Thoracic aorta (tissue), 2 donors: ENCODE results near the gene NEMP1. TPM values are rescaled to one million over a fixed set of nuclear protein-coding genes. Genes with fewer than 3 reads are reported as not detected.

Source experiments
- ATAC-seq: fragments of 150-250 bp; one replicate; pipeline ENCODE4 v1.8.0; 2017; ENCODE audit warnings: low read depth; ENCODE audit not compliant: insufficient number of reproducible peaks, low FRiP score
- DNase-seq: peaks from one replicate; pipeline ENCODE4 v3.0.0-alpha.2; 2020; ENCODE audit warnings: low spot score
- H3K27ac ChIP-seq, 2 donors: fragments of 200-600 bp; sonication (generic); 1 replicate in 1 of 2; 2 replicates in 1 of 2; pipeline ENCODE4 v1.5.1; 2016; ENCODE audit warnings: mild to moderate bottlenecking in 2 of 2, moderate library complexity in 2 of 2
- H3K27me3 ChIP-seq: fragments of 200-600 bp; sonication (generic); replicated peaks from 2 replicates; pipeline ENCODE4 v1.6.0; 2016; ENCODE audit warnings: mild to moderate bottlenecking; ENCODE audit not compliant: insufficient read depth
- H3K36me3 ChIP-seq: fragments of 200-600 bp; sonication (generic); one replicate; pipeline ENCODE4 v1.5.1; 2016
- H3K4me1 ChIP-seq, 2 donors: fragments of 200-600 bp; sonication (generic); 1 replicate in 1 of 2; 2 replicates in 1 of 2; pipeline versions ENCODE4 v1.5.1 to v1.6.0; 2016; ENCODE audit warnings: low read depth in 2 of 2, mild to moderate bottlenecking in 1 of 2; ENCODE audit not compliant: control insufficient read depth in 1 of 2
- H3K4me3 ChIP-seq: fragments of 200-600 bp; sonication (generic); 2 replicates; pipeline ENCODE4 v1.5.1; 2016; ENCODE audit warnings: mild to moderate bottlenecking
- H3K9me3 ChIP-seq: fragments of 200-600 bp; sonication (generic); 2 replicates; pipeline ENCODE4 v1.5.1; 2016
- total RNA-seq, 2 donors: library from RNA; depleted of rRNA; stranded (reverse); fragments of >200 nt; gene quantifications; one replicate each; pipeline versions ENCODE4 v1.1.0 to v1.2.3, GENCODE V29; 2016
- TF ChIP-seq, protein P1 (sequence below): fragments of 200-600 bp; sonication (generic); IDR thresholded peaks from one replicate; pipeline ENCODE4 v1.5.1; 2019; ENCODE audit warnings: antibody characterized with exemption

Gene NEMP1
- total RNA-seq, 2 donors from 2014 or later: 6.6 to 6.9 TPM

DNA sequence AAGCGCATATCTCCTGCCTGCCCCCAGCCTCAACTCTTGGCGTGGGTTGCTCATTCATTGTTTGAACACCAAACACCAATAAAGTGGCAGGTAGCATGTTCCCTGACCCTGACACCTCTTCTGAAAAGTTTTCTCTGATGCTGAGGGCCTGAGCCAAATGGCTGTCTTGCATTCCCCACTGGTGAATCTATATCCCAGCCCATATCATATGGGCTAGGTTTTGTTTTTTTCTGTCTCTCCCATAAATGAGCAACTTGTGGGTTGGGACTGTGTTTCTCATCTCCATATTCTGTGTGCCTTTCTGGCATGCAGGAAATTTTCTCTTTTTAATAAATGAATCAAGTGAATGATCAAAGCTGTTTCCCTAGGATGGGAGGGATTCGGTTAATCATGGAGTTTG is 33.7 kb downstream of the NEMP1 start:
- TF ChIP-seq, protein P1, sequence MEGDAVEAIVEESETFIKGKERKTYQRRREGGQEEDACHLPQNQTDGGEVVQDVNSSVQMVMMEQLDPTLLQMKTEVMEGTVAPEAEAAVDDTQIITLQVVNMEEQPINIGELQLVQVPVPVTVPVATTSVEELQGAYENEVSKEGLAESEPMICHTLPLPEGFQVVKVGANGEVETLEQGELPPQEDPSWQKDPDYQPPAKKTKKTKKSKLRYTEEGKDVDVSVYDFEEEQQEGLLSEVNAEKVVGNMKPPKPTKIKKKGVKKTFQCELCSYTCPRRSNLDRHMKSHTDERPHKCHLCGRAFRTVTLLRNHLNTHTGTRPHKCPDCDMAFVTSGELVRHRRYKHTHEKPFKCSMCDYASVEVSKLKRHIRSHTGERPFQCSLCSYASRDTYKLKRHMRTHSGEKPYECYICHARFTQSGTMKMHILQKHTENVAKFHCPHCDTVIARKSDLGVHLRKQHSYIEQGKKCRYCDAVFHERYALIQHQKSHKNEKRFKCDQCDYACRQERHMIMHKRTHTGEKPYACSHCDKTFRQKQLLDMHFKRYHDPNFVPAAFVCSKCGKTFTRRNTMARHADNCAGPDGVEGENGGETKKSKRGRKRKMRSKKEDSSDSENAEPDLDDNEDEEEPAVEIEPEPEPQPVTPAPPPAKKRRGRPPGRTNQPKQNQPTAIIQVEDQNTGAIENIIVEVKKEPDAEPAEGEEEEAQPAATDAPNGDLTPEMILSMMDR: no peak
- H3K36me3 ChIP-seq: no peaks in the 10 kb centered on the region
- H3K4me3 ChIP-seq: no peak overlapping the region
- no peaks in the 10 kb centered on the region for H3K27me3 ChIP-seq
- no peak overlapping the region for H3K27ac ChIP-seq
- ATAC-seq: no peak
- H3K9me3 ChIP-seq: no peaks in the 10 kb centered on the region
- H3K4me1 ChIP-seq: no peaks in the 10 kb centered on the region
- no peak for DNase-seq

DNA sequence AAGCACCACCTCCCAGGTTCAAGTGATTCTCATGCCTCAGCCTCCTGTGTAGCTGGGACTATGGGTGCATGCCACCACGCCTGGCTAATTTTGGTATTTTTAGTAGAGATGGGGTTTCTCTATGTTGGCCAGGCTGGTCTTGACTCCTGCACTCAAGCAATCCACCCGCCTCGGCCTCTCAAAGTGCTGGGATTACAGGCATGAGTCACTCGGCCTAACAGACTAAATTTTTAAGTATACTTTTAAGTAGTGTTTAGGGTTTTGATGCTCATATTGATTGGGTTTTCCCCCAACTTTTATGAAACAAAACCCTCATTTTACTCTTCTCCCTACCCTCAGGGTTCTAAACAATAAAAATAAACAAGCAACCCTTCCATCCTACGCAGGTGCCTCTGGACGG is 34.1 kb downstream of the NEMP1 start:
- H3K27ac ChIP-seq: no peak overlapping the region
- no peak overlapping the region for H3K4me3 ChIP-seq
- no peaks in the 10 kb centered on the region for H3K4me1 ChIP-seq
- TF ChIP-seq, protein P1: no peak
- no peaks in the 10 kb centered on the region for H3K27me3 ChIP-seq
- no peaks in the 10 kb centered on the region for H3K36me3 ChIP-seq
- no peaks in the 10 kb centered on the region for H3K9me3 ChIP-seq
- no peak for ATAC-seq
- no peak for DNase-seq

DNA sequence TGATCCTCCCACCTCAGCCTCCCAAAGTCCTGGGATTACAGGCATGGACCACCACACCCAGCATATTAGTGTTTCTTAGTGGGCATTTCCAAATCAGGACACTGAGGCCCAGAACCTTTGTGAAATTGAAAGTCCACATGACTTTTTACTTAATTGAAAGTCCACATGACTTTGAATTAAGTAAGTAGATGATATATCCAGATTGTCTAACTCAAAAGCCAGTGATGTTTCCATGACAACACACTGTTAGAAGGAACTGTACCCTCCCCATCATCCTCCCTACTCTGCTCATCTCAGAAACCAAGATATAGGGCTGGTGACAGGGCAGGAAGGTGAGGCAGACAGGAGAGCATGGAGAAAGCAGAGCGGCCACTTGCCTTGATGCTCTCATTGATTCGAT is 35.9 kb downstream of the NEMP1 start:
- ATAC-seq: no peak
- Histone ChIP-seq H3K4me3 (no peak overlapping the region), H3K27ac (no peak overlapping the region), H3K4me1 (no peaks in the 10 kb centered on the region), H3K36me3 (no peaks in the 10 kb centered on the region), H3K27me3 (no peaks in the 10 kb centered on the region), H3K9me3 (no peaks in the 10 kb centered on the region)
- TF ChIP-seq, protein P1: no peak
- DNase-seq: no peak

DNA sequence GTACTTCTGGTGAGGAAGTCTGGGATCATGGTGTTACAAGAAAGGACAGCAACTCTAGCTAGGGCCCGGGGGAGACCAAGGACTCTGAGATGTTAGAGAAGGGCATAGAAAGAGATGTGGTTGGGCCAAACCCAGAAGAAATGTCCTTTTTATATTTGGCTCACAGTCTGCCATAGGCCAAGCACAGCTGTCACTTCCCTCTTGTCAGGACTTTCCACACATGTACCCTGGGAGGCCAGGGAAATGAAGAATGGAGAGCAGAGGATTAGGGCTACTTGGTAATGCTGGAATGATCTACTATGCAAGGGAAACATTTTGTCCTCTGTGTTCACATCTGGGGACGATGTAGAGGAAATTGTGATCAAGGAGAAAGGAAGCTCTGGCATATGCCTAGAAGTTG is 37.8 kb downstream of the NEMP1 start:
- Histone ChIP-seq H3K9me3 (no peaks in the 10 kb centered on the region), H3K4me1 (no peaks in the 10 kb centered on the region), H3K27me3 (no peaks in the 10 kb centered on the region), H3K27ac (no peak overlapping the region), H3K36me3 (no peaks in the 10 kb centered on the region), H3K4me3 (no peak overlapping the region)
- no peak for ATAC-seq
- TF ChIP-seq, protein P1: no peak
- no peak for DNase-seq

DNA sequence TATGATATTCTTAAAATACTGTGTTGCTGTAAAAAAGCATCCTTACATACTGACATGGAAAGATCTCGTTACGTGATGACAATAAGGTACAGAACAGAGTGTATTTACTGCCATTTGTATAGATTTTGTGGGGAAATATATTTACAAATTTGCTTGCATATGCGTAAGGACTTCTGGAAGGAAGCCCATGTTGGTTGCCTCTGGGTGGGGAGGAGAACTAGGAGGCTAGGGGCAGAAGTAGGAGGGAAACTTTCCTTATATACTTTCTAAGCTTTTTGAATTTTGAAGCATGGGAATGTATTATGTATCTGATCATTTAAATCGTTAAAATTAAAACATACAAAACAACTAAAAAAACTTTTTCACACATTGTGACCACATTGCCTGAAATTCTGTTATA is 38.4 kb downstream of the NEMP1 start:
- no peaks in the 10 kb centered on the region for H3K9me3 ChIP-seq
- no peak overlapping the region for H3K4me3 ChIP-seq
- no peak overlapping the region for H3K27ac ChIP-seq
- H3K27me3 ChIP-seq: no peaks in the 10 kb centered on the region
- DNase-seq (no peak), ATAC-seq (no peak)
- no peaks in the 10 kb centered on the region for H3K36me3 ChIP-seq
- TF ChIP-seq, protein P1: no peak
- no peaks in the 10 kb centered on the region for H3K4me1 ChIP-seq
